K562 (cell line): ENCODE results near the gene NFIB. TPM values are rescaled to one million over a fixed set of nuclear protein-coding genes. Genes with fewer than 3 reads are reported as not detected.

Source experiments
- ATAC-seq: fragments of 200-7000 bp; cut with Tn5 transposase; 3 replicates; pipeline ENCODE4 v1.9.1; 2020; ENCODE audit warnings: moderate library complexity
- BruUV-seq: library from RNA; stranded (reverse); fragments of 400-500 nt; replicated peaks from 2 replicates; lab custom pipeline; 2021; lab: Mats Ljungman, UMichigan
- CTCF ChIA-PET: fragments of 300-600 bp; formaldehyde crosslinking; extraction: SDS; loops from one replicate; lab custom pipeline; 2021; ENCODE audit warnings: low intra/inter-chr PET ratio; lab: Yijun Ruan, JAX
- POLR2A ChIA-PET: fragments of 300-600, 350-650 bp; sonication (Branson Sonifier 250); formaldehyde crosslinking; extraction: SDS; loops from one replicate; lab custom pipeline; 2021; ENCODE audit warnings: antibody characterized with exemption, inconsistent platforms; lab: Yijun Ruan, JAX
- DNase-seq, 4 experiments: peaks; one replicate each; pipeline versions ENCODE4 v3.0.0 to v3.0.0-alpha.2; 2011 to 2018; ENCODE audit warnings: low spot score in 3 of 4, mixed read lengths in 3 of 4; ENCODE audit errors: extremely low read depth in 1 of 4
- FAIRE-seq: peaks from 2 replicates; lab custom pipeline; 2011; peaks lifted over from hg19 to GRCh38; lab: Jason Lieb, UNC
- H2AFZ ChIP-seq: 2 replicates; pipeline ENCODE4 v1.6.0; 2011; ENCODE audit warnings: low read depth, low read length, control low read depth, inconsistent platforms
- H3K27ac ChIP-seq: fragments of 200-600 bp; 3 replicates; pipeline ENCODE4 v1.8.0; 2011; ENCODE audit warnings: low read depth, mild to moderate bottlenecking, control low read depth, inconsistent platforms, low read length, moderate library complexity, mixed read lengths; ENCODE audit errors: extremely low read depth
- H3K27me3 ChIP-seq, 2 experiments: fragments of 300-600 bp in 1 of 2; 2 replicates in 1 of 2; 3 replicates in 1 of 2; pipeline versions ENCODE4 v1.6.0 to v1.8.0; 2011; ENCODE audit warnings: inconsistent platforms in 2 of 2, low read length in 2 of 2, mild to moderate bottlenecking in 1 of 2, mixed read lengths in 1 of 2, moderate library complexity in 1 of 2; ENCODE audit not compliant: control insufficient read depth in 2 of 2, insufficient read depth in 2 of 2
- H3K36me3 ChIP-seq: fragments of 300-600 bp; 3 replicates; pipeline ENCODE4 v1.8.0; 2011; ENCODE audit warnings: mild to moderate bottlenecking, low read length, inconsistent platforms; ENCODE audit not compliant: control insufficient read depth, insufficient read depth
- H3K4me1 ChIP-seq, 2 experiments: fragments of 200-600 bp in 1 of 2; replicated peaks in 1 of 2; 2 replicates in 1 of 2; 3 replicates in 1 of 2; pipeline versions ENCODE4 v1.5.1 to v1.8.0; 2011; ENCODE audit warnings: inconsistent platforms in 2 of 2, low read length in 2 of 2, mild to moderate bottlenecking in 1 of 2, mixed read lengths in 1 of 2, moderate library complexity in 1 of 2; ENCODE audit not compliant: control insufficient read depth in 2 of 2, insufficient read depth in 2 of 2
- H3K4me2 ChIP-seq: 2 replicates; pipeline ENCODE4 v1.6.1; 2011; ENCODE audit warnings: low read length, control low read depth, inconsistent platforms, mixed read lengths; ENCODE audit not compliant: insufficient read depth
- H3K4me3 ChIP-seq: fragments of 200-600 bp; sonication (generic), shearing (Covaris generic); 2 replicates; pipeline ENCODE4 v1.5.1; 2016; ENCODE audit warnings: control low read depth, inconsistent platforms
- H3K79me2 ChIP-seq: fragments of 200-600 bp; 3 replicates; pipeline ENCODE4 v1.8.0; 2011; ENCODE audit warnings: low read length, inconsistent platforms; ENCODE audit not compliant: control insufficient read depth, insufficient read depth
- H3K9ac ChIP-seq, 2 experiments: 2 replicates each; pipeline versions ENCODE4 v1.6.0 to v1.6.1; 2011; ENCODE audit warnings: low read depth in 2 of 2, low read length in 2 of 2, control low read depth in 1 of 2, inconsistent platforms in 1 of 2, mild to moderate bottlenecking in 1 of 2, mixed read lengths in 1 of 2; ENCODE audit not compliant: insufficient read depth in 1 of 2
- H3K9me1 ChIP-seq: one replicate; pipeline ENCODE4 v1.6.0; 2011; ENCODE audit warnings: inconsistent platforms, mild to moderate bottlenecking, low read length, moderate library complexity; ENCODE audit not compliant: control insufficient read depth, insufficient read depth
- H3K9me3 ChIP-seq: replicated peaks from 2 replicates; pipeline ENCODE4 v1.5.1; 2011; ENCODE audit warnings: low read depth, low read length, inconsistent platforms; ENCODE audit not compliant: control insufficient read depth, insufficient read depth
- H4K20me1 ChIP-seq: replicated peaks from 2 replicates; pipeline ENCODE4 v1.6.1; 2011; ENCODE audit warnings: low read length, inconsistent platforms, mixed read lengths; ENCODE audit not compliant: control insufficient read depth, insufficient read depth
- BRCA1 ChIP-seq, 2 experiments: fragments of 450-650 bp in 1 of 2; sonication (generic) in 1 of 2; formaldehyde crosslinking in 1 of 2; IDR thresholded peaks; 2 replicates each; pipeline versions ENCODE4 v1.5.0 to v1.6.1; 2017 to 2020; ENCODE audit warnings: mild to moderate bottlenecking in 1 of 2, missing genetic modification reagents in 1 of 2
- CBX1 ChIP-seq: sonication (generic); IDR thresholded peaks from 2 replicates; pipeline ENCODE4 v1.6.1; 2016; ENCODE audit warnings: antibody characterized with exemption, low read depth, mild to moderate bottlenecking
- GATAD2B ChIP-seq: fragments of 450-650 bp; IDR thresholded peaks from 2 replicates; pipeline ENCODE4 v1.6.1; 2017; ENCODE audit warnings: mild to moderate bottlenecking, borderline replicate concordance
- HDAC6 ChIP-seq: IDR thresholded peaks from 2 replicates; pipeline ENCODE4 v1.6.1; 2012; ENCODE audit warnings: low read depth, mild to moderate bottlenecking, control low read depth, inconsistent platforms, low read length, moderate library complexity
- IRF2 ChIP-seq: sonication (generic); formaldehyde crosslinking; IDR thresholded peaks from 2 replicates; pipeline ENCODE4 v1.8.1; 2022; ENCODE audit warnings: mild to moderate bottlenecking, missing genetic modification reagents
- JUN ChIP-seq, 2 experiments: sonication (generic) in 1 of 2; formaldehyde crosslinking in 1 of 2; IDR thresholded peaks; 2 replicates each; pipeline versions ENCODE4 v1.6.1 to v1.8.0; 2012 to 2022; ENCODE audit warnings: borderline replicate concordance in 2 of 2, mild to moderate bottlenecking in 2 of 2, improper control_type of control experiment in 1 of 2, low read depth in 1 of 2, low read length in 1 of 2, missing genetic modification reagents in 1 of 2
- PHB2 ChIP-seq: fragments of 450-650 bp; IDR thresholded peaks from 2 replicates; pipeline ENCODE4 v1.6.1; 2017; ENCODE audit warnings: low read depth
- PHF20 ChIP-seq: fragments of 450-650 bp; IDR thresholded peaks from 2 replicates; pipeline ENCODE4 v1.6.1; 2018; ENCODE audit not compliant: partially characterized antibody
- RAD21 ChIP-seq, 2 experiments: fragments of 250-450 bp in 1 of 2; fragments of 450-650 bp in 1 of 2; sonication (Bioruptor Pico) in 1 of 2; formaldehyde crosslinking in 1 of 2; IDR thresholded peaks in 1 of 2; conservative IDR thresholded peaks in 1 of 2; 2 replicates each; pipeline versions ENCODE4 v1.4.0 to v1.8.0; 2020 to 2022; ENCODE audit warnings: mild to moderate bottlenecking in 2 of 2, moderate library complexity in 1 of 2
- TRIM24 ChIP-seq, 2 experiments: fragments of 450-650 bp; IDR thresholded peaks; 2 replicates each; pipeline ENCODE4 v1.6.1; 2016
- ZBTB49 ChIP-seq: sonication (generic); formaldehyde crosslinking; IDR thresholded peaks from 2 replicates; pipeline ENCODE4 v1.8.0; 2022; ENCODE audit warnings: missing genetic modification reagents, mild to moderate bottlenecking, borderline replicate concordance
- ZNF589 ChIP-seq: fragments of 200-800 bp; sonication (Bioruptor generic); IDR thresholded peaks from 2 replicates; pipeline ENCODE4 v1.6.1; 2016; ENCODE audit warnings: low read depth, missing genetic modification characterization, missing compliant biosample characterization
- ZNF696 ChIP-seq: fragments of 250-450 bp; sonication (Bioruptor Pico); conservative IDR thresholded peaks from 2 replicates; pipeline ENCODE4 v1.4.0; 2020; ENCODE audit warnings: mild to moderate bottlenecking, moderate library complexity
- whole genome bisulfite sequencing: fragments of 100-300 bp; shearing (Covaris generic); methylation state at CpG from one replicate; pipeline ENCODE4 v1.1.6; 2016; ENCODE audit warnings: low coverage, mixed read lengths; ENCODE audit not compliant: insufficient coverage; ENCODE audit errors: missing lambda C conversion rate; 5-methylcytosine and 5-hydroxymethylcytosine counted together
- in situ Hi-C: fragments of 300-500 bp; cut with MboI; formaldehyde crosslinking; loops from 4 replicates; pipeline ENCODE4 v1.15.0; 2018; ENCODE audit warnings: inconsistent platforms, mixed read lengths
- intact Hi-C: fragments of 100-400 bp; cut with micrococcal nuclease; formaldehyde crosslinking; loops from 2 replicates; pipeline ENCODE4 v1.14.2; 2022
- polyA plus RNA-seq, 8 experiments: library from polyadenylated mRNA; depleted of rRNA in 4 of 8; stranded (reverse) in 5 of 8; unstranded in 3 of 8; fragments of >200 nt; fragmentation: Nextera tagmentation in 2 of 8; fragmentation: Illumina TruSeq in 1 of 8; extraction: Ambion mirVana in 2 of 8; extraction: Trizol in 1 of 8; gene quantifications; 2 replicates each; pipeline versions ENCODE4 v1.2.1 to v1.2.3, GENCODE V29; 2011 to 2014; ENCODE audit warnings: inconsistent platforms in 1 of 8, missing spikeins in 1 of 8
- total RNA-seq, 7 experiments: library from RNA; depleted of rRNA in 6 of 7; stranded (reverse); fragments of >200 nt in 6 of 7; fragmentation: Illumina TruSeq in 2 of 7; extraction: Trizol in 2 of 7; gene quantifications; 2 replicates each; pipeline versions ENCODE4 v1.2.1 to v1.2.3, GENCODE V29; 2011 to 2021; ENCODE audit warnings: low replicate concordance in 1 of 7
- TF ChIP-seq, protein P1 (sequence below): fragments of 250-450 bp; sonication (Bioruptor Pico); IDR thresholded peaks from 2 replicates; pipeline ENCODE4 v1.5.0; 2022; ENCODE audit warnings: mild to moderate bottlenecking
- TF ChIP-seq, protein P2 (sequence below): sonication (generic); formaldehyde crosslinking; IDR thresholded peaks from 2 replicates; pipeline ENCODE4 v1.4.0; 2020; ENCODE audit warnings: mild to moderate bottlenecking, missing genetic modification reagents

NFIB gene
- total and polyA plus RNA-seq, 9 of the 15 experiments (the other 6 are each of a cell fraction or from before 2014, with no cell fraction given) = 1.2 to 3.3 (median 1.9) TPM

DNA sequence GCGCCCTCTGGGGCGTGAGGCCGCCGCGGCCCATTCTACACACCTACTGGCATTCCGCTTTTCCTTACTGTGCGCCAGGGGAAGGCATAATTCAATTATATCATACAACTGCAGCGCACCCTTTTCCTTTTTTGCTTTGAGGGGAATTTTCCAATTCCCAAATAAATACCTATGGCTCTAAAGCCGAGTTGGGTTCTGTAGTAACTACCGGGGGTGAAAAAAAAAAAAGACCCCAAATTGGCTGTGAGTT lies 34.1 kb upstream of the NFIB start:
- H4K20me1 ChIP-seq = no peaks in the 10 kb centered on the region
- H3K9me3 ChIP-seq = no peaks in the 10 kb centered on the region; the same call in 1 of the 2 replicates
- intact Hi-C loops = no loop called here
- DNase-seq (no peak), FAIRE-seq (no peak), ATAC-seq (no peak)
- no peak overlapping the region for H2AFZ ChIP-seq
- in situ Hi-C loops = no loop called here
- H3K27ac ChIP-seq = no peak overlapping the region
- WGBS = 92% methylated on average over 6 of the region's 10 CpGs
- TF ChIP-seq HDAC6 = no peak
- TF ChIP-seq PHF20 = no peak
- no peak for TF ChIP-seq PHB2
- TF ChIP-seq, protein P1, sequence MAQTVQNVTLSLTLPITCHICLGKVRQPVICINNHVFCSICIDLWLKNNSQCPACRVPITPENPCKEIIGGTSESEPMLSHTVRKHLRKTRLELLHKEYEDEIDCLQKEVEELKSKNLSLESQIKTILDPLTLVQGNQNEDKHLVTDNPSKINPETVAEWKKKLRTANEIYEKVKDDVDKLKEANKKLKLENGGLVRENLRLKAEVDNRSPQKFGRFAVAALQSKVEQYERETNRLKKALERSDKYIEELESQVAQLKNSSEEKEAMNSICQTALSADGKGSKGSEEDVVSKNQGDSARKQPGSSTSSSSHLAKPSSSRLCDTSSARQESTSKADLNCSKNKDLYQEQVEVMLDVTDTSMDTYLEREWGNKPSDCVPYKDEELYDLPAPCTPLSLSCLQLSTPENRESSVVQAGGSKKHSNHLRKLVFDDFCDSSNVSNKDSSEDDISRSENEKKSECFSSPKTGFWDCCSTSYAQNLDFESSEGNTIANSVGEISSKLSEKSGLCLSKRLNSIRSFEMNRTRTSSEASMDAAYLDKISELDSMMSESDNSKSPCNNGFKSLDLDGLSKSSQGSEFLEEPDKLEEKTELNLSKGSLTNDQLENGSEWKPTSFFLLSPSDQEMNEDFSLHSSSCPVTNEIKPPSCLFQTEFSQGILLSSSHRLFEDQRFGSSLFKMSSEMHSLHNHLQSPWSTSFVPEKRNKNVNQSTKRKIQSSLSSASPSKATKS (CRISPR knock-in tag) = no peak
- no peak for TF ChIP-seq BRCA1 (IDR thresholded peaks at IDR 0.05)
- no peak for TF ChIP-seq BRCA1 (CRISPR knock-in tag; IDR thresholded peaks at IDR 0.05)
- TF ChIP-seq GATAD2B = no peak
- TF ChIP-seq TRIM24 (IDR thresholded peaks at IDR 0.05) = no peak
- TF ChIP-seq JUN (IDR thresholded peaks at IDR 0.05; ENCODE audit: borderline replicate concordance, low read depth, low read length) = no peak
- TF ChIP-seq JUN (CRISPR knock-in tag; IDR thresholded peaks at IDR 0.05; ENCODE audit: borderline replicate concordance) = no peak
- no peak for TF ChIP-seq ZBTB49 (CRISPR knock-in tag)
- no peak for TF ChIP-seq IRF2
- TF ChIP-seq ZNF696 (CRISPR knock-in tag) = no peak
- TF ChIP-seq, protein P2, sequence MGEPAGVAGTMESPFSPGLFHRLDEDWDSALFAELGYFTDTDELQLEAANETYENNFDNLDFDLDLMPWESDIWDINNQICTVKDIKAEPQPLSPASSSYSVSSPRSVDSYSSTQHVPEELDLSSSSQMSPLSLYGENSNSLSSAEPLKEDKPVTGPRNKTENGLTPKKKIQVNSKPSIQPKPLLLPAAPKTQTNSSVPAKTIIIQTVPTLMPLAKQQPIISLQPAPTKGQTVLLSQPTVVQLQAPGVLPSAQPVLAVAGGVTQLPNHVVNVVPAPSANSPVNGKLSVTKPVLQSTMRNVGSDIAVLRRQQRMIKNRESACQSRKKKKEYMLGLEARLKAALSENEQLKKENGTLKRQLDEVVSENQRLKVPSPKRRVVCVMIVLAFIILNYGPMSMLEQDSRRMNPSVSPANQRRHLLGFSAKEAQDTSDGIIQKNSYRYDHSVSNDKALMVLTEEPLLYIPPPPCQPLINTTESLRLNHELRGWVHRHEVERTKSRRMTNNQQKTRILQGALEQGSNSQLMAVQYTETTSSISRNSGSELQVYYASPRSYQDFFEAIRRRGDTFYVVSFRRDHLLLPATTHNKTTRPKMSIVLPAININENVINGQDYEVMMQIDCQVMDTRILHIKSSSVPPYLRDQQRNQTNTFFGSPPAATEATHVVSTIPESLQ (CRISPR knock-in tag) = no peak
- no peak for TF ChIP-seq RAD21 (CRISPR knock-in tag; conservative IDR thresholded peaks at IDR 0.05 in 1 of 2, IDR thresholded peaks at IDR 0.05 in 1 of 2)
- TF ChIP-seq ZNF589 = no peak
- no peak for TF ChIP-seq CBX1
- H3K4me1 ChIP-seq = no peaks in the 10 kb centered on the region
- H3K27me3 ChIP-seq = peaks cover 0 to 6% of the 10 kb centered on the region in 2 experiments; a peak in 1 of 5 replicates
- H3K4me2 ChIP-seq = no peak overlapping the region
- no peaks in the 10 kb centered on the region for H3K79me2 ChIP-seq
- no peaks in the 10 kb centered on the region for H3K36me3 ChIP-seq
- H3K4me3 ChIP-seq = no peak overlapping the region
- CTCF ChIA-PET = no interaction called here
- POLR2A ChIA-PET = interaction anchor here (0.6 kb wide), 1 partner anchor 1112 kb away, joined by 4 read pairs; no protein-coding TSS in a partner anchor
- H3K9me1 ChIP-seq = no peaks in the 10 kb centered on the region
- no peak overlapping the region for H3K9ac ChIP-seq
- BruUV-seq = no TSS peak
